ENCODE results near the gene SMYD3.
A peak's percentile ranks its signal among the peaks of the same experiment; 100 is the strongest.

SMYD3 gene

GRCh38 chr1:245810789-245811337, 696.2 kb downstream of the SMYD3 start:
- no peak overlapping the region for H3K4me3 ChIP-seq (replicated peaks; ENCODE audit: low read depth, low read length)
- no peak for DNase-seq (ENCODE audit: extremely low read depth, insufficient read length)
- H3K27me3 ChIP-seq (replicated peaks; ENCODE audit: control insufficient read depth, insufficient read depth, low read length) = no peaks in the 10 kb centered on the region
- no peak for TF ChIP-seq CTCF (IDR thresholded peaks at IDR 0.05; ENCODE audit: insufficient read depth, low read length, poor library complexity, severe bottlenecking)
- H3K36me3 ChIP-seq (ENCODE audit: control insufficient read depth, insufficient read depth, low read length) = no peaks in the 10 kb centered on the region

GRCh38 chr1:245810181-245810769, 696.8 kb downstream of the SMYD3 start:
- no peak for TF ChIP-seq CTCF (IDR thresholded peaks at IDR 0.05; ENCODE audit: insufficient read depth, low read length, poor library complexity, severe bottlenecking)
- Histone ChIP-seq H3K27me3 (replicated peaks; ENCODE audit: control insufficient read depth, insufficient read depth, low read length) (no peaks in the 10 kb centered on the region), H3K36me3 (ENCODE audit: control insufficient read depth, insufficient read depth, low read length) (no peaks in the 10 kb centered on the region), H3K4me3 (replicated peaks; ENCODE audit: low read depth, low read length) (no peak overlapping the region)
- DNase-seq (ENCODE audit: extremely low read depth, insufficient read length) = no peak

GRCh38 chr1:245809361-245809760, 697.7 kb downstream of the SMYD3 start:
- no peak for TF ChIP-seq CTCF (IDR thresholded peaks at IDR 0.05; ENCODE audit: insufficient read depth, low read length, poor library complexity, severe bottlenecking)
- no peak for DNase-seq (ENCODE audit: extremely low read depth, insufficient read length)
- Histone ChIP-seq H3K27me3 (replicated peaks; ENCODE audit: control insufficient read depth, insufficient read depth, low read length) (no peaks in the 10 kb centered on the region), H3K36me3 (ENCODE audit: control insufficient read depth, insufficient read depth, low read length) (no peaks in the 10 kb centered on the region), H3K4me3 (replicated peaks; ENCODE audit: low read depth, low read length) (no peak overlapping the region)

- H3K27me3 ChIP-seq (replicated peaks; ENCODE audit: control insufficient read depth, insufficient read depth, low read length) = no peaks in the 10 kb centered on the region
- no peaks in the 10 kb centered on the region for H3K36me3 ChIP-seq (ENCODE audit: control insufficient read depth, insufficient read depth, low read length)
- DNase-seq (ENCODE audit: extremely low read depth, insufficient read length) = peak; percentile 17
- peak overlapping the region; percentile 11; the same call in 1 of the 2 replicates for H3K4me3 ChIP-seq (replicated peaks; ENCODE audit: low read depth, low read length)
- no peak for TF ChIP-seq CTCF (IDR thresholded peaks at IDR 0.05; ENCODE audit: insufficient read depth, low read length, poor library complexity, severe bottlenecking)
Measured at GRCh38 chr1:245807954-245808719, 698.9 kb downstream of the SMYD3 start.

GRCh38 chr1:245807306-245807705, 699.8 kb downstream of the SMYD3 start:
- no peak for TF ChIP-seq CTCF (IDR thresholded peaks at IDR 0.05; ENCODE audit: insufficient read depth, low read length, poor library complexity, severe bottlenecking)
- DNase-seq (ENCODE audit: extremely low read depth, insufficient read length) = peak; percentile 65
- H3K27me3 ChIP-seq (replicated peaks; ENCODE audit: control insufficient read depth, insufficient read depth, low read length) = no peaks in the 10 kb centered on the region
- 0 out of 2 replicates have a peak overlapping the region, but pooled peaks have one; percentile 5 for H3K4me3 ChIP-seq (replicated peaks; ENCODE audit: low read depth, low read length)
- H3K36me3 ChIP-seq (ENCODE audit: control insufficient read depth, insufficient read depth, low read length) = no peaks in the 10 kb centered on the region

All from GM06990 (cell line).